ENCODE results near the gene TTC28.

DNA sequence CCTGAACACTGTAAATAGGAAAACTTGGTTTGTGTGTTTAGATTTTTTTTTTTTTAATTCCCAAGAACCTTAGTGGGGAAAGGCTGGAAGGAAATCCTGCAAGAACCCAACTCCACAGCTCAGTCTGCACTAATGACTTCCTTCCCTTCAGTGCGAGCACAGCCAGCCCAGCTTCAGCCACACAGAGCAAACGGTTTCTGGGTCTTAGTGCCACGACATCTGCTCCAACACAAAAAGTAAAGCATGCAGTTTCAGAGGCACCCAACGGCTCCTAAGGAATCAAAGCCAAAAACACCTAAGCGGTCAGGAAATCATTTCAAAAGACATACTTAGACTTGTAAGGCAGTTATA, 236.1 kb downstream of the TTC28 start:
- TF ChIP-seq EZH2 (IDR thresholded peaks at IDR 0.05) (no peak), EZH2phosphoT487 (IDR thresholded peaks at IDR 0.05) (no peak)
- TF ChIP-seq, protein P1, sequence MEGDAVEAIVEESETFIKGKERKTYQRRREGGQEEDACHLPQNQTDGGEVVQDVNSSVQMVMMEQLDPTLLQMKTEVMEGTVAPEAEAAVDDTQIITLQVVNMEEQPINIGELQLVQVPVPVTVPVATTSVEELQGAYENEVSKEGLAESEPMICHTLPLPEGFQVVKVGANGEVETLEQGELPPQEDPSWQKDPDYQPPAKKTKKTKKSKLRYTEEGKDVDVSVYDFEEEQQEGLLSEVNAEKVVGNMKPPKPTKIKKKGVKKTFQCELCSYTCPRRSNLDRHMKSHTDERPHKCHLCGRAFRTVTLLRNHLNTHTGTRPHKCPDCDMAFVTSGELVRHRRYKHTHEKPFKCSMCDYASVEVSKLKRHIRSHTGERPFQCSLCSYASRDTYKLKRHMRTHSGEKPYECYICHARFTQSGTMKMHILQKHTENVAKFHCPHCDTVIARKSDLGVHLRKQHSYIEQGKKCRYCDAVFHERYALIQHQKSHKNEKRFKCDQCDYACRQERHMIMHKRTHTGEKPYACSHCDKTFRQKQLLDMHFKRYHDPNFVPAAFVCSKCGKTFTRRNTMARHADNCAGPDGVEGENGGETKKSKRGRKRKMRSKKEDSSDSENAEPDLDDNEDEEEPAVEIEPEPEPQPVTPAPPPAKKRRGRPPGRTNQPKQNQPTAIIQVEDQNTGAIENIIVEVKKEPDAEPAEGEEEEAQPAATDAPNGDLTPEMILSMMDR (IDR thresholded peaks at IDR 0.05), result no peak
